Activated CD4-positive, alpha-beta T cell treated with anti-CD3 and anti-CD28 coated beads, Interleukin-2, Interleukin-6, amounts not matched to agents 100 ng/mL and 50 ng/mL, durations not matched to agents 16 hours and 8 hours (primary cell): ENCODE measurements around the gene GRM8.
A peak's percentile ranks its signal among the peaks of the same experiment; 100 is the strongest.

Experiments used
- DNase-seq: peaks from one replicate; pipeline ENCODE4 v3.0.0-alpha.2; 2020

The GRM8 gene

GRCh38 chr7:127146746-127147536 lies 105.8 kb downstream of the GRM8 start:
- no peak for DNase-seq

- no peak for DNase-seq
Measured at GRCh38 chr7:127137146-127137545, 115.6 kb downstream of the GRM8 start.

- no peak for DNase-seq
Measured at GRCh38 chr7:127135871-127136485, 116.8 kb downstream of the GRM8 start.

GRCh38 chr7:127123220-127123619 lies 129.5 kb downstream of the GRM8 start:
- DNase-seq = no peak

GRCh38 chr7:127119517-127119916 lies 133.2 kb downstream of the GRM8 start:
- no peak for DNase-seq

GRCh38 chr7:127114742-127115265 lies 137.9 kb downstream of the GRM8 start:
- peak; percentile 47 for DNase-seq

GRCh38 chr7:127107601-127108007 lies 145.1 kb downstream of the GRM8 start:
- peak; percentile 43 for DNase-seq

- DNase-seq = no peak
Measured at GRCh38 chr7:127093340-127093739, 159.4 kb downstream of the GRM8 start.

GRCh38 chr7:127091620-127092019 lies 161.1 kb downstream of the GRM8 start:
- no peak for DNase-seq

- DNase-seq = no peak
Measured at GRCh38 chr7:127089146-127089545, 163.6 kb downstream of the GRM8 start.

GRCh38 chr7:127081539-127081938 lies 171.2 kb downstream of the GRM8 start:
- no peak for DNase-seq

- DNase-seq = no peak
Measured at GRCh38 chr7:127080576-127080975, 172.2 kb downstream of the GRM8 start.

GRCh38 chr7:127066974-127067373 lies 185.8 kb downstream of the GRM8 start:
- no peak for DNase-seq

GRCh38 chr7:127059475-127059874 lies 193.3 kb downstream of the GRM8 start:
- DNase-seq = no peak

- no peak for DNase-seq
Measured at GRCh38 chr7:127057918-127058317, 194.8 kb downstream of the GRM8 start.

GRCh38 chr7:127056202-127056601 lies 196.5 kb downstream of the GRM8 start:
- DNase-seq = no peak

- peak; percentile 3 for DNase-seq
Measured at GRCh38 chr7:127047521-127047920, 205.2 kb downstream of the GRM8 start.

- DNase-seq = no peak
Measured at GRCh38 chr7:127041689-127042452, 210.9 kb downstream of the GRM8 start.

- DNase-seq = no peak
Measured at GRCh38 chr7:127040042-127040441, 212.7 kb downstream of the GRM8 start.

GRCh38 chr7:127039541-127039940 lies 213.2 kb downstream of the GRM8 start:
- no peak for DNase-seq

- DNase-seq = no peak
Measured at GRCh38 chr7:127035203-127035849, 217.4 kb downstream of the GRM8 start.

- DNase-seq = no peak
Measured at GRCh38 chr7:127034186-127034806, 218.4 kb downstream of the GRM8 start.

GRCh38 chr7:127029823-127030222 lies 222.9 kb downstream of the GRM8 start:
- DNase-seq = no peak
